HEK293 (cell line): ENCODE data around the gene PLOD2.

ENCODE experiments used
- ZNF514 ChIP-seq: fragments of 450-650 bp; formaldehyde crosslinking; IDR thresholded peaks from 2 replicates; pipeline ENCODE4 v1.5.1; 2016; ENCODE audit warnings: missing biosample characterization, missing genetic modification characterization
- ZNF707 ChIP-seq: fragments of 450-650 bp; formaldehyde crosslinking; IDR thresholded peaks from 2 replicates; pipeline ENCODE4 v1.5.1; 2016; ENCODE audit warnings: missing biosample characterization, missing genetic modification characterization
- TF ChIP-seq, protein P1 (sequence below): fragments of 450-650 bp; formaldehyde crosslinking; IDR thresholded peaks from 2 replicates; pipeline ENCODE4 v1.5.1; 2016; ENCODE audit warnings: missing biosample characterization, missing genetic modification characterization

DNA sequence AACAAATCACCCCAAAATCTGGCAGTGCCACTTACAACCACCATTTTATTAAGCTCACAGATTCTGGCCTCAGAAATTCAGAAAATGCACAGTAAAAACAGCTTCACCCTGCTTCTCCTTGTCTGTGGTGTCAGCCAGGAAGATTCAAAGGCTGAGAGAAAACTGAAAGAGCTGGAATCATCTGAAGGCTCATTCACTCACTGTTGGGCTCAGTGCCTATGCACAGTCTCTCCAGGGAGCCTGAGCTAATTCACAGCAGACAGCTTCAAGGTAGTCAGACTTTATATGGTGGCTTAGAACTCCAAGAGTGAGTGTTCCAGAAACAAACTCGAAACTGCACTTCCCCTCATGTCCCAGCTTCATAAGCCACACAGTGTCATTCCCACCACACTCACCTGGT, 16.5 kb upstream of the PLOD2 start:
- TF ChIP-seq ZNF514 (no peak), ZNF707 (tag by site-specific recombination) (no peak)
- TF ChIP-seq, protein P1, sequence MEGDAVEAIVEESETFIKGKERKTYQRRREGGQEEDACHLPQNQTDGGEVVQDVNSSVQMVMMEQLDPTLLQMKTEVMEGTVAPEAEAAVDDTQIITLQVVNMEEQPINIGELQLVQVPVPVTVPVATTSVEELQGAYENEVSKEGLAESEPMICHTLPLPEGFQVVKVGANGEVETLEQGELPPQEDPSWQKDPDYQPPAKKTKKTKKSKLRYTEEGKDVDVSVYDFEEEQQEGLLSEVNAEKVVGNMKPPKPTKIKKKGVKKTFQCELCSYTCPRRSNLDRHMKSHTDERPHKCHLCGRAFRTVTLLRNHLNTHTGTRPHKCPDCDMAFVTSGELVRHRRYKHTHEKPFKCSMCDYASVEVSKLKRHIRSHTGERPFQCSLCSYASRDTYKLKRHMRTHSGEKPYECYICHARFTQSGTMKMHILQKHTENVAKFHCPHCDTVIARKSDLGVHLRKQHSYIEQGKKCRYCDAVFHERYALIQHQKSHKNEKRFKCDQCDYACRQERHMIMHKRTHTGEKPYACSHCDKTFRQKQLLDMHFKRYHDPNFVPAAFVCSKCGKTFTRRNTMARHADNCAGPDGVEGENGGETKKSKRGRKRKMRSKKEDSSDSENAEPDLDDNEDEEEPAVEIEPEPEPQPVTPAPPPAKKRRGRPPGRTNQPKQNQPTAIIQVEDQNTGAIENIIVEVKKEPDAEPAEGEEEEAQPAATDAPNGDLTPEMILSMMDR (tag by site-specific recombination): no peak
